GM19328 (cell line): ENCODE measurements around the gene ZKSCAN7.
"Not testable (repeated sequence)": the region's sequence is repeated elsewhere in the genome, so short reads cannot be mapped to it uniquely, and the experiment has no call there.

ENCODE experiments used
- ATAC-seq: cut with Tn5 transposase; IDR thresholded peaks from one replicate; pipeline ENCODE4 v1.9.1; 2021; ENCODE audit warnings: mild to moderate bottlenecking, moderate library complexity; ENCODE audit not compliant: unreplicated experiment

ZKSCAN7 gene

DNA sequence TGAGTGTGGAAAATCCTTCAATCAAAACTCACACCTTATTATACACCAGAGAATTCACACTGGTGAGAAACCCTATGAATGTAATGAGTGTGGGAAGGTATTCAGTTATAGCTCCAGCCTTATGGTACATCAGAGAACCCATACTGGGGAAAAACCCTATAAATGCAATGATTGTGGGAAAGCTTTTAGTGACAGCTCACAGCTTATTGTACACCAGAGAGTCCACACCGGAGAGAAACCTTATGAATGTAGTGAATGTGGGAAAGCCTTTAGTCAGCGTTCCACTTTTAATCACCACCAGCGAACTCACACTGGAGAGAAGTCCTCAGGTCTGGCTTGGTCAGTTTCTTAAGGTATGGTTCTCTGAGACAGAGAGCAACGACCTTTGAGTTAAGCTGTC, 16.0 kb downstream of the ZKSCAN7 start:
- no peak for ATAC-seq

DNA sequence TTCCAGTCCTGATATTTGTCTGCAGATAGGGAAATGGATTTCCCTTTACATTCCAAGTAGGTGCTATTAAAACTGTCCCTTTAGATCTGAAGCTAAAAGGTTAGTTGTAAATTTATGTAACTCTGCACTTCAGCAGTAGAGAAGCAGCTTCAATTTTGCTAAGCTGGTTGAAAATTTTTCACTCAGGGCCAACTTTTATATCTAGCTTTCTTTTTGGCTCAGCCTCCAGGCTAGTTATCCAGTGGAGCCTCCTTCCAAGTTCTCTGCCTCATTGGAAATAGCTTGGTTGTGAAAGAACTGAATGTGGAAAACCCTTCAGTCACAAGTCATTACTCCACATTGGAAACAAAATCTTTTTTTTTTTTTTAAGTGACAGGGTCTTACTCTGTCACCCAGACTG, 21.6 kb downstream of the ZKSCAN7 start:
- no peak for ATAC-seq

DNA sequence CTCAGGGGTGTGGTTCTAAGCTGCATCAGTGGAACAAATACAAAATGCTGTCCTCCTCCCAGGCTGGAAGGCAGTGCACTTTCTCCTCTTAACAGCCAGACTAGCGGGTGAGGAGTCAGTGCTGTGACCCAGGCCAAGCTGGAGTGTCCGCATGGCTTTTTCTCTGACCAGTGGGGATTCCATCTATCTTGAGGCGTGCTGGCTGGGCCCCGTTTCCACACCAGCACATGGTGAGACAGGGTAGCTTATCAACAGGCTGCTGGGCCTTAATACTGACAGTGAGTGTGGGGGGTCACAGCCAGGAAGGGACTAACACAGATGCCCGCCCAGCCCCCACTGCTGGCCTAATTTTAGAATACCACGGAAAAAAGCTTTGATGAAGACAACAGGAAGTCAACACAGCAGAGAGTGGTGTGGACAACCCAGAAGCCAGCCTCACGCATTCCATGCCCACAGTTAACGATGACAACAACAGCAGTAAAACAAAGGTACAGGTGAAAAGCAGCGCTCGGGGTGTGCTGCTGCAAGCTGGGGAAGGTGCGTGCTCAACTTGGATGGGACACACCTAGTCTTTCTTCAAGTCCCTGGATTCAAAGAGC, 22.5 kb downstream of the ZKSCAN7 start:
- ATAC-seq = not testable (repeated sequence)

DNA sequence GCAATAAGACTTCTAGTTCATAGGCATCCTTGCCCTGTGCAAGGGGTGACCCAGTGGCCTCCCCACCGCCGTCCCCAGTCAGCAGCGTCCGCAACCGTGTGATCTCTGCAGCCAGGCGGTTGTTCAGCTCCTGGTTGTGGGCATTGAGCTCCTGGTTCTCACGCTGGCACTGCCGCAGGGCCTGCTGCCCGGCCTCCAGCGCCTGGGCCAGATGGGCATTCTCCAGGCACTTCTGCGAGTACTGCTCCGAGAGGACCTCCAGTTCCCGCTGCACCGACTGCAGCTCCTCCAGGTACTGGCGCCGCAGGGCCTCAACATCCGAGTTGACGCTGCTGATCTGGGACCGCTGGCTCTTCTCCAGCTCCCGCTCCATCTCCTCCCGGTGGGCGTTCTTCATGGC, 23.3 kb downstream of the ZKSCAN7 start:
- ATAC-seq = not testable (repeated sequence)

DNA sequence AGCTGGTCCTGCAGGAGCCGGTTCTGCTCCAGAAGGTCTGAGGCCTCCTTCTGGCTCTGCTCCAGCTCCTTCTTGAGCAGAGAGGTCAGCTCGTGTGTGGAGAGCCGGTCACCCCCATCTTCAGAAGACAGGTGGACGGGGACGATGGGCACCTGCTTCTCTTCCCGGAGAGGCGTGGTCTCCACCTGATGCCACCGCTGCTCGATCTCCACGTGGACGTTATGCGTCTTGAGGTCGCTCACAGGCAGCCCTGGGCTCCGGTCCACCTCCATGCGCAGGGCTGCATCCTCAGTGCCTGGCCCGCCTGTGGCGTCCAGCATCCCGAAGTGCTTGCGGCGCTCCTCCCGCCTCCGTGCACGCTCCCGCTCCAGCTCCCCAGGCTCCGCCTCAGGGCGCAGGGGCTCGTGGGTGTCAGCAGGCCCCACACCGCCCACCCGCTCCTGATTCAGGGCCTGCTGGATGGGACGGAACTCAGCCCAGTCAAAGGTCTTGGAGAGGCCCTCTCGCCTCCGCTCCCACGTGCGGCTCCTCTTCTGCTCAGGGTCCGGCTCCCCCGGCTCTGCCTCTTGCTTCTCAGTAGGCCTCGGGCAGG, 24.0 kb downstream of the ZKSCAN7 start:
- not testable (repeated sequence) for ATAC-seq

DNA sequence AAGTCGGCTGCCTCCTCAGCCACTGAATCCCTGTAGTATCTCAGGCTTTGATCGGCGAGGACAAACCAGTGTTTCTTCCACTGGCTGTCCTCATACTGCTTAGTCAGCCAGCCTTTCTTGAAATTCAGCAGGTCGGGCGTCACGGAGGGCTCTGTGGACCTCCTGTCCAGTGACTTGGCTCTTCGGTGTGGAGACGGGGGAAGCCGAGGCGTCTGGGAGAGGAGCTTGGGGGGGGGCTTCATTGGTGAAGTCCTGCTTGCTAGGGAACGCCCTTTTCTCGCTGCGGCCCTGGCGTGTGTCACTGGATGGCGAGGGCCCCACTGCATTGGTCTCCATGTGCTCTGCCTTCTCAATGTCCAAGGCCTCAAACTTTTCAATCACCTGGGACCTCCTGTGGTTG, 24.8 kb downstream of the ZKSCAN7 start:
- ATAC-seq = not testable (repeated sequence)

DNA sequence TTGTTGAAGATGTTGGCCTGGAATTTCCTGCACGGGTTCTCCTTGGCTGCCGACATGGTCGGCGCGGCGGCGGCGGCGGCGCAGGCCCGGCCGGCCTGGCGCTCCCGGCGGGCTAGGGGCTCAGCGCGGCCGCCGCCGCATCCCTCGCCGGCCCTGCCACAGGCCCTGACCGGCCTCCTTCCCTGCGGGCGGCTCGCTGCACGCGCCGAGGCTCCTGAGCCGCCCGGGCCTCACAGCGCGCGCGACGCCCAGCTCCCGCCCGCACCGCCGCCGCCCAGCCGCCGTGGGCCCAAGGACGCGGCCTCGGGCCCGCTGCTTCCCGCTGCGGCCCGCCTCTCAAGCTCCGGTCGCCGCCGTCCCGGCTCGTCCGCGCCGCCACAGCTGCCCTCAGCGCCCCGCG, 26.0 kb downstream of the ZKSCAN7 start:
- ATAC-seq = not testable (repeated sequence)

DNA sequence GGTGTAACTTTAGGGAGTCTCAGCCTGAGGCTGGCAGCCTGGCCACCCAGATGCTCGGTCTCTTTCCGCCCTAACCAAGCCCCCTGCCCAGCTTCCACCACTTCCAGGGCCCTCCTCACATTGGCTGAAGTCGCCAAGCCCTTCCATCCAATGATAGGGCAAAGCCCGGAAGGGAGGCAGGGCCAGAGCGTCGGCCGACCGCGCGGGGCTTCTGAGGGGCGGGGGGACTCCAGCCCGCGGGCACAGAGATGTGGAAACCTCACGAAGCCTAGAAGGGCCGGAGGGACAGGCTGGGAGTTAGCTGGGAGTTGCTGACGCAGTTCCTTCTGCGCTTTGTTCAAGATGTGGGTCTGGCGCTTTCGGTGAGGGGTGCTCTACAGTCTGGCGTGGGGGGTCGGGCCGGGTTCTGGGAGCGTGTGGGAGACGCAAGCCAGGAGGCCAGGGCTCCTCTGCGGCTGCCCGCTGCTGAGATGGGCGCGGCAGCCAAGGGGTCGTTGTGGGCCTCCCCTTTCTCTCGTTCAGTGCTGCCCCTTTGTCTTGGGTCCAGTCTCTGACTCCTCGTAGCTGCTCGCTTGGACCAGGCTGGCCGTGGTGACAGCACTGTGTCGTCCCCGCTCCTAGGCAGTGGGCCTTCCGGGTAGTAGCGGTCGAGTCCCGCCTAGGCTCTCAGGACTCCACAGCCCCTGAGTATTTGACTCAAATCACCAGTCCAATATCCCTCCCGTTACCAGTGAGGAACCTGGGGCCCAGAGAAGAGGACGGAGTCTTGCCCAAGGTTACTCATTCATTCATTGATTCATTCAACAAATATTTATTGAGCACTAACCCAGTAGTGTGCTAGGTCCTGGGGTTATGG, 29.9 kb downstream of the ZKSCAN7 start, which contains the start of gene ZNF660:
ZNF660 (plus strand) TSS at position 319 of the 856 bp plus-strand sequence. CDS start 9,230 bp downstream, outside the sequence.
- ATAC-seq = no peak

DNA sequence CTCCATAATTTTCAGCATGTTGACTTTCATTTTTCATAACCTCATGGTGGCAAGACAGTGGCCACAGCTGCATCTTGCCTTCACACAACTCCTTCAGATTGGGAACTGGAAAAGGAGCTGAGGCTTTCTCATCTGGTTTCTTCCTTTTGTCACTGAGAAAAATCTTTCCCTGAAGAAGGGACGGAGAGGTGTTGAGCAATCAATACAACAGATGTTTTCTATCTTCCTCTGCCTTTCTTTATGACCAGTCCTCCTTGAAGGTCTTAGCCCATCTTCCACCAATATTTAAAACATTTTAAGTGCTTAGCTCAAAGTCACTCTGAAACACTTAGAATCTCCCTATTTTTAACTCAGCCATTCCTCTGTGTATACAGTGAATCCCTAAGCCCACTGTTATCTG, 41.6 kb downstream of the ZKSCAN7 start:
- ATAC-seq = no peak

DNA sequence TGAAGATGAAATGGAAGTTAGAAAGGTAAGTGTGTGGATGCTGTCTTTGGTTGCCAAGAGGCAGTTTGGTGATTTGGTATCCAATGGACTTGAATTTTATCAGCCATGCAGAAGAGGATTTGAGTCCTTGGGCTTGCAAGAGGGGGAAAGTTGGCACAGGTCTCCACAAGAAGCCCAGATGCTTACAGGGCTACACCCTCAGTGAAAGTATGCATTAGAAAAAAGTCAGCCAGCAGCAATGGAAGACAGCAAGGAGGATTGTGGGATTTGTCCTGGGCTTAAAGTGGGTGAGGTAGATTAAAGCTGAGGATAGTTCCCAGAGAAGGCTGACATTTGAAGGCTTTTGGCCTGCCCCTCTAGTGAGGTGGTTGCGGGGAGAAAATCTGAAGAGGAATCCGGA, 46.8 kb downstream of the ZKSCAN7 start:
- ATAC-seq = no peak

DNA sequence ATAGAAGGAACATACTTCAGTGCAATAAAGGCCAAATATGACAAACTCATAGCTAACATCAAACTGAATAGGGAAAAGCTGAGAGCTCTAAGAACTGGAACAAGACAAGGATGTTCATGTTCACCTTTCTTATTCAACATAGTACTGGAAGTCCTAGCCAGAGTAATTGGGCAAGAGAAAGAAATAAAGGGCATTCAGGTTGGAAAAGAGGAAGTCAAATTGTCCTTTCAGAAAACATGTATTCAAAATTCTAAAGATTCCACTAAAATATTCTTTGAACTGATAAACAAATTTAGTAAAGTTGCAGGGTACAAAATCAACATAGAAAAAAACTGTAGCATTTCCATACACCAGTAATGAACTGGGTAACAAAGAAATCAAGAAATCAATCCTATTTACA, 57.7 kb downstream of the ZKSCAN7 start:
- ATAC-seq = no peak
